Mammary epithelial cell (primary cell): ENCODE measurements around the gene HMGN4.

ENCODE experiments used
- EZH2 ChIP-seq: IDR thresholded peaks from 2 replicates; pipeline ENCODE4 v1.6.1; 2012; ENCODE audit warnings: low read length, inconsistent platforms, borderline replicate concordance
- TF ChIP-seq, protein P1 (sequence below), 2 donors: IDR thresholded peaks in 1 of 2; conservative IDR thresholded peaks in 1 of 2; 2 replicates each; pipeline ENCODE4 v1.5.1; 2011 to 2012; ENCODE audit warnings: inconsistent platforms in 2 of 2, low read length in 2 of 2, mild to moderate bottlenecking in 2 of 2, control low read depth in 1 of 2, low read depth in 1 of 2; ENCODE audit not compliant: insufficient read depth in 1 of 2; ENCODE audit errors: extremely low read depth in 1 of 2

DNA sequence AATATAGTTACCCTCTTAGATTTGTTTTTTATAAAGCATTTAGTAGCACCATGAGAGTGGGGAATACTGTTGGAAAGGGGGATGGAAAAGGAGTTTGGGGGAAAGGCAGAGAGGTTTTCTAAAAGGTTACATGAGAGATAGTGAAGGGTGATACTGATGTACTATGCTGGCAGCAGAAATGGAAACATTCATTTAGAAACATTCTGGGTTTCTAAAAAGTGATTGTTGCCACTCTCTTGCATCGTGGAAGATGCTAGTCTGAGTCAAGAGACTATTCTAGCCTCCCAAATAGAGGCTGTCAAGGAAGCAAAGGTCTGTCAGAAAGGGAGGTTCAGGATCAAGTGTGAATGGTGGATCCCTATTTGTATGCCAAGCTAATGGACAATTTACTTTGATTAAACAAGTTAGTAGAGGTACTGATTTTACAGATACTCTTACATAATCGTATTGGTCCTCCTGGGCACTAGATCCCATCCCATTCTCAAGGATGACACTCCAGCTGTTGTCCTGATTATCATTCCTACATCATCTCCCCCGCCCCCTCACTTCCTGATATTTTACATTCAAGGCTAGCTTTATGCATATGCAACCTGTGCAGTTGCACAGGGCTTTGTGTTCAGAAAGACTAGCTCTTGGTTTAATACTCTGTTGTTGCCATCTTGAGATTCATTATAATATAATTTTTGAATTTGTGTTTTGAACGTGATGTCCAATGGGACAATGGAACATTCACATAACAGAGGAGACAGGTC lies 43.2 kb downstream of the HMGN4 start:
- TF ChIP-seq, protein P1, sequence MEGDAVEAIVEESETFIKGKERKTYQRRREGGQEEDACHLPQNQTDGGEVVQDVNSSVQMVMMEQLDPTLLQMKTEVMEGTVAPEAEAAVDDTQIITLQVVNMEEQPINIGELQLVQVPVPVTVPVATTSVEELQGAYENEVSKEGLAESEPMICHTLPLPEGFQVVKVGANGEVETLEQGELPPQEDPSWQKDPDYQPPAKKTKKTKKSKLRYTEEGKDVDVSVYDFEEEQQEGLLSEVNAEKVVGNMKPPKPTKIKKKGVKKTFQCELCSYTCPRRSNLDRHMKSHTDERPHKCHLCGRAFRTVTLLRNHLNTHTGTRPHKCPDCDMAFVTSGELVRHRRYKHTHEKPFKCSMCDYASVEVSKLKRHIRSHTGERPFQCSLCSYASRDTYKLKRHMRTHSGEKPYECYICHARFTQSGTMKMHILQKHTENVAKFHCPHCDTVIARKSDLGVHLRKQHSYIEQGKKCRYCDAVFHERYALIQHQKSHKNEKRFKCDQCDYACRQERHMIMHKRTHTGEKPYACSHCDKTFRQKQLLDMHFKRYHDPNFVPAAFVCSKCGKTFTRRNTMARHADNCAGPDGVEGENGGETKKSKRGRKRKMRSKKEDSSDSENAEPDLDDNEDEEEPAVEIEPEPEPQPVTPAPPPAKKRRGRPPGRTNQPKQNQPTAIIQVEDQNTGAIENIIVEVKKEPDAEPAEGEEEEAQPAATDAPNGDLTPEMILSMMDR (conservative IDR thresholded peaks at IDR 0.05 in 1 of 2, IDR thresholded peaks at IDR 0.05 in 1 of 2; ENCODE audit: extremely low read depth in 1 of 2, insufficient read depth in 1 of 2, low read depth in 1 of 2, low read length in 2 of 2) = no peak
- no peak for TF ChIP-seq EZH2
